GM23248 (cell line): Measurements from ENCODE around the gene LST1.

Experiments used
- EZH2 ChIP-seq: fragments of 200-600 bp; sonication (generic); IDR thresholded peaks from 2 replicates; pipeline ENCODE4 v1.6.1; 2018; ENCODE audit warnings: antibody characterized with exemption, mild to moderate bottlenecking; ENCODE audit not compliant: insufficient read depth, poor library complexity, severe bottlenecking
- EZH2phosphoT487 ChIP-seq: fragments of 200-600 bp; sonication (generic); IDR thresholded peaks from 2 replicates; pipeline ENCODE4 v1.6.1; 2018; ENCODE audit warnings: antibody characterized with exemption, moderate library complexity, mild to moderate bottlenecking, low read depth; ENCODE audit not compliant: insufficient read depth

DNA sequence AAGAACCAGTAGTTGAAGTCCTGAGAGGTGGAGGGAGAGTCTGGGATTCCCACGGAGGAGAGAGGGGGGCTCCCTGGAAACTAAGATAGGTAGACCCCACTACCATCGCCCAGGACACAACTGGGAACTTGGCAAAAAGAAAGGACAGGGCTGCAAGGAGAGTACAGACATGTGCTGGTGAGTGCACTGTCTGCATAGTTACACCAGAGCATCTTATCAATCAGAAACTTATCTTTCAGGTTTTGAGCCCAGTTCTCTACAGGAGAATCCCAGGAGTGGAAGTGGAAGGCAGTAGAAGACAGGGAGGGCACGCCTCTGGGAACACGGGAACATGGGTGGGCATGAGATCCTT is 26.5 kb upstream of the LST1 start:
- TF ChIP-seq EZH2 (no peak), EZH2phosphoT487 (no peak)
